Gastroesophageal sphincter (tissue), 3 donors: ENCODE measurements around the gene YAP1.

ENCODE experiments used
- CTCF ChIP-seq, 4 experiments: fragments of 200-600 bp in 2 of 4; fragments of 450-650 bp in 2 of 4; sonication (generic) in 1 of 4; IDR thresholded peaks; one replicate each; pipeline ENCODE4 v1.5.1; 2017 to 2019; ENCODE audit warnings: antibody characterized with exemption in 4 of 4, mild to moderate bottlenecking in 2 of 4, moderate library complexity in 2 of 4
- EP300 ChIP-seq: sonication (generic); formaldehyde crosslinking; IDR thresholded peaks from one replicate; pipeline ENCODE4 v1.6.1; 2017; ENCODE audit warnings: antibody characterized with exemption, mild to moderate bottlenecking
- POLR2A ChIP-seq, 2 donors: fragments of 450-650 bp; IDR thresholded peaks; one replicate each; pipeline ENCODE4 v1.6.1; 2017; ENCODE audit warnings: antibody characterized with exemption in 2 of 2, mild to moderate bottlenecking in 2 of 2, moderate library complexity in 1 of 2
- POLR2AphosphoS5 ChIP-seq: sonication (generic); formaldehyde crosslinking; IDR thresholded peaks from one replicate; pipeline ENCODE4 v1.6.1; 2017; ENCODE audit warnings: antibody characterized with exemption

DNA sequence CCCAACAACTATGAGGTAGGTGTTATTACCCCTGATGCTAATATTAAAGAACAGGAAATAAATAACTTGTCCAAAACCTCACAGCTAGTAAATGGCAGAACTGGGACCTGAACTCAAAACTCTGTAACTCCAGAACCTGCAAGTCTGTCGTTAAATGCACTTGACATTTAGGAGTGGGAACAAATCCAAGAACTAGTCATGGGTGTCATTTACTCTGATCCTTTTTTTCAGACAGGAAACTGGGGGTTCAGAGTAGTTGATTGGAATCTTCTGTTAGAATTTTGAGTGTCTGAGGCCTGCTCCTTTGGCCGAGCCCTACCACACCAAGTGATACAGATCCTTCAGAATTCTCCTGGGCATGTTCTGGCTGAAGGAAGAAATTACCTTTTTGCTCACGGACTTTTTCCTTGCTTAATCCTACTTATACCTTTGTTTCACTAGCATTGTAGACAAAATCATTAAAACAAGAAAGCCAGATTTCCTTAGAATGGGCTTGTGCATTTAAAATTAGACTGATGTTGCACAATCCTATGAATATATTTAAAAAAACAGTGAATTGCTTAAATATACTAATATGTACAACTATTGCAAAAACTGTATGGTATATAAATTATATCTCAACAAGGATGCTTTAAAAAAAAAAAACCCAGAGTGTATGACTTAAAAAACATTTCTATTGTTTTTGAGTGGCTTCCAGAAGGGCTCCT, 1.4 kb upstream of the YAP1 start:
- no peak for TF ChIP-seq CTCF (IDR thresholded peaks at IDR 0.05)
- no peak for TF ChIP-seq POLR2A (IDR thresholded peaks at IDR 0.05)
- no peak for TF ChIP-seq POLR2AphosphoS5
- no peak for TF ChIP-seq EP300
